Sigmoid colon (tissue), 7 donors: ENCODE results near the gene LRRC7. TPM values are rescaled to one million over a fixed set of nuclear protein-coding genes. Genes with fewer than 3 reads are reported as not detected.
A peak's percentile ranks its signal among the peaks of the same experiment; 100 is the strongest.

Experiments used
- DNase-seq: peaks from one replicate; pipeline ENCODE4 v3.0.0-alpha.2; 2019
- H3K27ac ChIP-seq, 4 donors: fragments of 200-600 bp; sonication (generic); one replicate each; pipeline ENCODE4 v1.5.1; 2016 to 2019; ENCODE audit warnings: mild to moderate bottlenecking in 1 of 4
- H3K27me3 ChIP-seq, 3 donors: fragments of 200-600 bp; sonication (generic); one replicate each; pipeline ENCODE4 v1.5.1; 2019; ENCODE audit warnings: mild to moderate bottlenecking in 1 of 3
- H3K36me3 ChIP-seq, 4 donors: fragments of 200-600 bp; sonication (generic); one replicate each; pipeline ENCODE4 v1.5.1; 2016 to 2019
- H3K4me1 ChIP-seq, 4 donors: fragments of 200-600 bp; sonication (generic); one replicate each; pipeline ENCODE4 v1.5.1; 2017 to 2019
- H3K4me3 ChIP-seq, 4 donors: fragments of 200-600 bp; sonication (generic); one replicate each; pipeline ENCODE4 v1.5.1; 2017 to 2019; ENCODE audit warnings: mild to moderate bottlenecking in 2 of 4, moderate library complexity in 1 of 4
- H3K9me3 ChIP-seq, 4 donors: fragments of 200-600 bp in 3 of 4; sonication (generic) in 3 of 4; one replicate each; pipeline versions ENCODE4 v1.5.1 to v1.6.1; 2013 to 2019
- EP300 ChIP-seq, 4 donors: sonication (generic); formaldehyde crosslinking; IDR thresholded peaks; one replicate each; pipeline ENCODE4 v1.6.1; 2017; ENCODE audit warnings: antibody characterized with exemption in 4 of 4
- POLR2A ChIP-seq, 2 donors: fragments of 450-650 bp; IDR thresholded peaks; one replicate each; pipeline ENCODE4 v1.6.1; 2016; ENCODE audit warnings: antibody characterized with exemption in 2 of 2, mild to moderate bottlenecking in 2 of 2, moderate library complexity in 2 of 2
- POLR2AphosphoS5 ChIP-seq, 4 donors: sonication (generic); formaldehyde crosslinking; IDR thresholded peaks; one replicate each; pipeline ENCODE4 v1.6.1; 2017; ENCODE audit warnings: antibody characterized with exemption in 4 of 4
- WGBS, 2 donors: extraction: QIAGEN DNeasy Blood & Tissue Kit; methylation state at CpG; one replicate each; pipeline ENCODE4 v1.1.7; 2013; 5-methylcytosine and 5-hydroxymethylcytosine counted together
- intact Hi-C: fragments of 100-400 bp; cut with DNase I; formaldehyde crosslinking; loops from one replicate; pipeline ENCODE4 v1.15.1; 2023
- polyA plus RNA-seq, 3 donors: library from polyadenylated mRNA; stranded (reverse); fragments of 200-250 nt; gene quantifications; one replicate each; pipeline ENCODE4 v1.2.3, GENCODE V29; 2013
- total RNA-seq, 4 donors: library from RNA; depleted of rRNA; stranded (reverse); fragments of >200 nt; gene quantifications; one replicate each; pipeline ENCODE4 v1.1.0, GENCODE V29; 2016
- TF ChIP-seq, protein P1 (sequence below), 4 experiments: fragments of 450-650 bp in 3 of 4; fragments of 200-600 bp in 1 of 4; IDR thresholded peaks; one replicate each; pipeline ENCODE4 v1.5.1; 2016 to 2019; ENCODE audit warnings: antibody characterized with exemption in 4 of 4, mild to moderate bottlenecking in 3 of 4, moderate library complexity in 2 of 4
- donor health status: healthy with polysubstance abuse.
- donor health status: Bipolar disorder and iron deficiency.
- donor health status: healthy.

The LRRC7 gene
- total and polyA plus RNA-seq, 7 donors, result 0.16 to 1.9 (median 0.41) TPM; not detected in 2

DNA sequence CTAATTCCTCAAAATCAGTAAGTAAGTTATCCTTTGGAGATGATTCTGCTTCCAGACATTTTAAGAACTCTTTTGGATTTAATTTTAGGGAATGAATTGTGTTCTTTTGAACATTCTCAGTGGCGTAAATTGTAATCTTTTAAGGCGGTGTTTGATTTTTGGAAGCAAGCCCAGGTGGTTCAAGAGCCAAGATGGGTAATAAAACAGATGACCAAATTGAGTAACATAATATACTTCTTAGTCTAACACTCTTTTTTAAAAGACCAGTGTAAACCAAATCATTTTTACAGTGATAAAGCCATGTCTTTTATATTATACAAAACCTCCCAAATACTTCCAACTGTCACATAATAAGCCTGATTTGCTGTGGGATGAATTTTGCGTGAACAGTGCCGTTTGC, 503.9 kb downstream of the LRRC7 start:
- Histone ChIP-seq H3K27ac (peak overlapping the region in 1 of 4 donors; percentile 38), H3K9me3 (no peaks in the 10 kb centered on the region), H3K36me3 (no peaks in the 10 kb centered on the region), H3K27me3 (no peaks in the 10 kb centered on the region), H3K4me3 (no peak overlapping the region), H3K4me1 (peaks cover 0 to 19% (median 14%) of the 10 kb centered on the region in 4 donors)
- intact Hi-C loops, result no loop called here
- no peak for DNase-seq
- TF ChIP-seq EP300 (IDR thresholded peaks at IDR 0.05) (no peak), POLR2AphosphoS5 (IDR thresholded peaks at IDR 0.05) (no peak), POLR2A (IDR thresholded peaks at IDR 0.05) (no peak)
- TF ChIP-seq, protein P1, sequence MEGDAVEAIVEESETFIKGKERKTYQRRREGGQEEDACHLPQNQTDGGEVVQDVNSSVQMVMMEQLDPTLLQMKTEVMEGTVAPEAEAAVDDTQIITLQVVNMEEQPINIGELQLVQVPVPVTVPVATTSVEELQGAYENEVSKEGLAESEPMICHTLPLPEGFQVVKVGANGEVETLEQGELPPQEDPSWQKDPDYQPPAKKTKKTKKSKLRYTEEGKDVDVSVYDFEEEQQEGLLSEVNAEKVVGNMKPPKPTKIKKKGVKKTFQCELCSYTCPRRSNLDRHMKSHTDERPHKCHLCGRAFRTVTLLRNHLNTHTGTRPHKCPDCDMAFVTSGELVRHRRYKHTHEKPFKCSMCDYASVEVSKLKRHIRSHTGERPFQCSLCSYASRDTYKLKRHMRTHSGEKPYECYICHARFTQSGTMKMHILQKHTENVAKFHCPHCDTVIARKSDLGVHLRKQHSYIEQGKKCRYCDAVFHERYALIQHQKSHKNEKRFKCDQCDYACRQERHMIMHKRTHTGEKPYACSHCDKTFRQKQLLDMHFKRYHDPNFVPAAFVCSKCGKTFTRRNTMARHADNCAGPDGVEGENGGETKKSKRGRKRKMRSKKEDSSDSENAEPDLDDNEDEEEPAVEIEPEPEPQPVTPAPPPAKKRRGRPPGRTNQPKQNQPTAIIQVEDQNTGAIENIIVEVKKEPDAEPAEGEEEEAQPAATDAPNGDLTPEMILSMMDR (IDR thresholded peaks at IDR 0.05), result no peak
- WGBS, 2 donors, result 8 to 48% methylated on average over 4 of the region's 4 CpGs

DNA sequence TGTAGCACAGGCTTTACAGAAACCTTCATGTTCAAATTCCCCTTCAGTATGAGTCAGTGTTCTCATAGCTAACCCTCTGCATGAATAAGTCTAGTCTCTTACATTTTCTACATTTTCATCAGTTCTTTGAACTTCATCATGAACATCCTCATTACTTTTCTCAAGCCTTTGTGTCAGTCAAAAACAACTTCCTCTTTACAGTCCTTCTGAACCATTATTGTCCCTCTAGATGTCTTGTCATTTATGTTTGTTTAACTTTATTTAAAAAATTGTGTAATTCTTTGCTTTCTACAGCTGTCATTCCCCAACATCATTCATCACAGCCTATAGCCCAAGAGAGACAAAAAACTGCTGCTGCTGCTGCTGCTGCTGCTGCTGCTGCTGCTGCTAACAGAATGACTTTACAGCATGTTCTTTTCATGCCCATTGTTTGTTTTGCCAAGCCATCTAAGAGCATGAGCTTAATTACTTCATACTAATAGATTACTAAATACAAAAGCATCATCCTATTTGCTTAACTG, 504.6 kb downstream of the LRRC7 start:
- DNase-seq, result no peak

DNA sequence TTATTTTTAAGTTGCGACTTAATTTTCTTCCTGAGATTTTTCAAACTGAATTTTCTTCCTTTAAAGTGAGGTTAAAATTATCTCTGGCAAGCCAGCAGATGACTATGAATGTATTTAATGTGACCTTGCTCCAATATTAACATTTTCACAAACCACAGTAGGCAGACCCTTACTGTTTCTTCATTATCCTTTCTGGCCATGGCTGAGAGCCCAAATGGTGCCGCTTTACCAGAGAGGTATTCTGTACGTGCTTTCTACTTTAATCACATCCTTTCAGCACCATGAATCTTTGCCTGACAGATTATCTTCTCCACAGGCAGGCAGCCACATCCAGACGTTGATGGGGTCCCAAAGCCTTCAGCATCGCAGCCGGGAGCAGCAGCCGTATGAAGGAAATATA, 508.0 kb downstream of the LRRC7 start:
- no peak overlapping the region for H3K4me3 ChIP-seq
- H3K27ac ChIP-seq, result no peak overlapping the region
- no peaks in the 10 kb centered on the region for H3K27me3 ChIP-seq
- intact Hi-C loops, result no loop called here
- TF ChIP-seq, protein P1 (IDR thresholded peaks at IDR 0.05), result no peak
- no peak for TF ChIP-seq EP300 (IDR thresholded peaks at IDR 0.05)
- TF ChIP-seq POLR2AphosphoS5 (IDR thresholded peaks at IDR 0.05), result no peak
- no peak for TF ChIP-seq POLR2A (IDR thresholded peaks at IDR 0.05)
- H3K9me3 ChIP-seq, result no peaks in the 10 kb centered on the region
- no peaks in the 10 kb centered on the region for H3K36me3 ChIP-seq
- no peak for DNase-seq
- WGBS, 2 donors, result 85 to 91% methylated on average over 7 of the region's 7 CpGs
- peaks cover 0 to 19% (median 14%) of the 10 kb centered on the region in 4 donors for H3K4me1 ChIP-seq

More for the DNA sequence above, 504.6 kb downstream of the LRRC7 start:
- no peaks in the 10 kb centered on the region for H3K27me3 ChIP-seq
- no peaks in the 10 kb centered on the region for H3K36me3 ChIP-seq
- intact Hi-C loops, result no loop called here
- H3K27ac ChIP-seq, result peak overlapping the region in 1 of 4 donors; percentile 38
- H3K4me3 ChIP-seq, result no peak overlapping the region
- H3K9me3 ChIP-seq, result no peaks in the 10 kb centered on the region
- TF ChIP-seq POLR2AphosphoS5 (IDR thresholded peaks at IDR 0.05) (no peak), EP300 (IDR thresholded peaks at IDR 0.05) (no peak), POLR2A (IDR thresholded peaks at IDR 0.05) (no peak)
- TF ChIP-seq, protein P1 (IDR thresholded peaks at IDR 0.05), result no peak
- H3K4me1 ChIP-seq, result peaks cover 0 to 19% (median 14%) of the 10 kb centered on the region in 4 donors

DNA sequence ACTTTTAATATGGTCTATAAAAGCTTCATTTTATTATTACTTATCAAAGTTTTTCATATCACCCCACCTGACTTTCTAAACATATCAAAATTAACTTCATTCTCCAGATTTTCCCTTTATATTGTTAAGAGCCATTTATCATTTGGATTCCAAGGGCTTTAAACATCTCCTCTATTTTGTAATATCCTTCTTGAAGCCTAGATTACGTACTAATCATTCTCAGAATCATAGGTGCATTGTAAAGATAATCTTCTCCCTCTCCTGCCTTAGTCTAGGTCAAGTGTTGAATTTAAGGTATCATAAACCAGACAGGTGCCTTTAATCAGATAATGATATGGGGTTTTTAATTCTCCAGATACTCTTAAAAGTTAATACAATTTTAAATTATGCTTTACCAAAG, 509.3 kb downstream of the LRRC7 start:
- H3K27ac ChIP-seq, result no peak overlapping the region
- 30 to 73% methylated on average over 1 of the region's 1 CpG for WGBS, 2 donors
- no peak for DNase-seq
- no peak overlapping the region for H3K4me3 ChIP-seq
- H3K27me3 ChIP-seq, result no peaks in the 10 kb centered on the region
- TF ChIP-seq, protein P1 (IDR thresholded peaks at IDR 0.05), result no peak
- peaks cover 0 to 10% (median 5%) of the 10 kb centered on the region in 4 donors for H3K4me1 ChIP-seq
- intact Hi-C loops, result no loop called here
- no peaks in the 10 kb centered on the region for H3K36me3 ChIP-seq
- no peaks in the 10 kb centered on the region for H3K9me3 ChIP-seq

DNA sequence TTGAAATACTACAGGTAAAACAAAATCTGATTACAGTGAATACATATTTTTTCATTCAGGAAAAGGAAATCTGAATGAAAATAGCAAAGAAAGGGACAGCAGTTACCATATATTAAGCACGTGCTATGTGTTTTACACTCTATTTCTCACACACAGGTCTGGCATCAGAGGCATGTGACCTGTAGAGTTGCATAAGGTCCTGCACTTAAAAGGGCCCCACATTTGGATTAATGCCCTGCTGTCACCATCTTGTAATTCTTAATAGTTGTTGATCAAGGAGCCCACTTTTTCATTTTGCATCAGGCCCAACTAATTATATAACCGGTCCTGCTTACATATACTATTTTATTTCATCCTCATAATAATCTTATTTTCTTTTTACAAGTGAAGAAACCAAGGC, 511.8 kb downstream of the LRRC7 start:
- Histone ChIP-seq H3K4me3 (no peak overlapping the region), H3K36me3 (no peaks in the 10 kb centered on the region), H3K4me1 (no peaks in the 10 kb centered on the region), H3K9me3 (no peaks in the 10 kb centered on the region), H3K27me3 (no peaks in the 10 kb centered on the region), H3K27ac (no peak overlapping the region)
- intact Hi-C loops, result no loop called here
- no peak for DNase-seq
- TF ChIP-seq POLR2A (IDR thresholded peaks at IDR 0.05), result no peak
- TF ChIP-seq, protein P1 (IDR thresholded peaks at IDR 0.05), result no peak
- TF ChIP-seq POLR2AphosphoS5 (IDR thresholded peaks at IDR 0.05), result no peak
- TF ChIP-seq EP300 (IDR thresholded peaks at IDR 0.05), result no peak
- WGBS, 2 donors, result 42 to 76% methylated on average over 2 of the region's 2 CpGs
